Neural progenitor cell (in vitro differentiated cells): ENCODE data around the gene BLOC1S4. TPM values are rescaled to one million over a fixed set of nuclear protein-coding genes. Genes with fewer than 3 reads are reported as not detected.
A peak's percentile ranks its signal among the peaks of the same experiment; 100 is the strongest.
"Not testable (repeated sequence)": the region's sequence is repeated elsewhere in the genome, so short reads cannot be mapped to it uniquely, and the experiment has no call there.

Source experiments
- DNase-seq: peaks from one replicate; pipeline ENCODE4 v3.0.0-alpha.2; 2016; ENCODE audit warnings: low spot score
- H2AFZ ChIP-seq: fragments of 200-600 bp; sonication (generic); replicated peaks from 2 replicates; pipeline ENCODE4 v1.6.1; 2016; ENCODE audit warnings: antibody characterized with exemption
- H3F3A ChIP-seq: fragments of 200-600 bp; sonication (generic); 2 replicates; pipeline ENCODE4 v1.6.1; 2016; ENCODE audit warnings: antibody characterized with exemption, low read depth
- H3K27ac ChIP-seq: fragments of 200-600 bp; sonication (generic); 2 replicates; pipeline ENCODE4 v1.5.1; 2016; ENCODE audit warnings: mild to moderate bottlenecking
- H3K27me3 ChIP-seq: fragments of 200-600 bp; sonication (generic); 2 replicates; pipeline ENCODE4 v1.6.1; 2016; ENCODE audit warnings: mild to moderate bottlenecking, moderate library complexity
- H3K36me3 ChIP-seq: fragments of 200-600 bp; sonication (generic); 2 replicates; pipeline ENCODE4 v1.5.1; 2016
- H3K4me1 ChIP-seq: fragments of 200-600 bp; sonication (generic); 2 replicates; pipeline ENCODE4 v1.6.1; 2016; ENCODE audit warnings: mixed run types
- H3K4me2 ChIP-seq: fragments of 200-600 bp; sonication (generic); 2 replicates; pipeline ENCODE4 v1.6.1; 2016
- H3K4me3 ChIP-seq: fragments of 200-600 bp; sonication (generic); 2 replicates; pipeline ENCODE4 v1.5.1; 2016
- H3K79me2 ChIP-seq: fragments of 200-600 bp; sonication (generic); 2 replicates; pipeline ENCODE4 v1.6.1; 2016; ENCODE audit warnings: low read depth
- H3K9ac ChIP-seq: fragments of 200-600 bp; sonication (generic); 2 replicates; pipeline ENCODE4 v1.6.1; 2016
- H3K9me3 ChIP-seq: fragments of 200-600 bp; sonication (generic); 2 replicates; pipeline ENCODE4 v1.5.1; 2016; ENCODE audit warnings: low read depth
- H4K20me1 ChIP-seq: fragments of 200-600 bp; sonication (generic); 2 replicates; pipeline ENCODE4 v1.6.1; 2016; ENCODE audit warnings: low read depth
- H3K27ac Mint-ChIP-seq: 3 replicates; pipeline ENCODE4 v1.8.0; 2021; ENCODE audit warnings: mixed read lengths
- H3K27me3 Mint-ChIP-seq: 2 replicates; pipeline ENCODE4 v1.8.0; 2022; ENCODE audit warnings: low read depth, mild to moderate bottlenecking, inconsistent platforms, moderate library complexity, mixed read lengths; ENCODE audit not compliant: insufficient read depth
- H3K36me3 Mint-ChIP-seq: 3 replicates; pipeline ENCODE4 v1.8.0; 2021; ENCODE audit warnings: mixed read lengths
- H3K4me1 Mint-ChIP-seq: 3 replicates; pipeline ENCODE4 v1.8.0; 2021; ENCODE audit warnings: mixed read lengths
- H3K4me3 Mint-ChIP-seq: 3 replicates; pipeline ENCODE4 v1.8.0; 2021; ENCODE audit warnings: mild to moderate bottlenecking, moderate library complexity, mixed read lengths
- H3K9me3 Mint-ChIP-seq: 3 replicates; pipeline ENCODE4 v1.8.0; 2020; ENCODE audit warnings: mixed read lengths
- CTCF ChIP-seq: fragments of 200-600 bp; sonication (generic); IDR thresholded peaks from 2 replicates; pipeline ENCODE4 v1.5.1; 2017; ENCODE audit warnings: antibody characterized with exemption, mild to moderate bottlenecking
- EZH2 ChIP-seq: fragments of 200-600 bp; sonication (generic); IDR thresholded peaks from 2 replicates; pipeline ENCODE4 v1.6.1; 2017; ENCODE audit warnings: antibody characterized with exemption, mild to moderate bottlenecking, moderate library complexity
- EZH2phosphoT487 ChIP-seq: fragments of 200-600 bp; sonication (generic); IDR thresholded peaks from 2 replicates; pipeline ENCODE4 v1.6.1; 2017; ENCODE audit warnings: antibody characterized with exemption
- total RNA-seq: library from RNA; depleted of rRNA; stranded (reverse); fragments of >200 nt; gene quantifications from 2 replicates; pipeline ENCODE4 v1.2.3, GENCODE V29; 2015; ENCODE audit warnings: low replicate concordance

Gene BLOC1S4
- total RNA-seq, 1 donor from 2014 or later, result 10.5 TPM

GRCh38 chr4:6672131-6672530 is 43.8 kb upstream of the BLOC1S4 start:
- Histone ChIP-seq H3K4me3 (no peak overlapping the region), H3K4me1 (peaks cover 21% of the 10 kb centered on the region), H3K79me2 (peaks cover 32% of the 10 kb centered on the region), H3K27me3 (no peaks in the 10 kb centered on the region), H4K20me1 (peaks cover 28% of the 10 kb centered on the region), H3K36me3 (peaks cover 4% of the 10 kb centered on the region), H3K9me3 (no peaks in the 10 kb centered on the region), H2AFZ (no peak overlapping the region), H3K9ac (no peak overlapping the region), H3K27ac (no peak overlapping the region), H3F3A (peaks cover 4% of the 10 kb centered on the region), H3K4me2 (no peak overlapping the region)
- Mint-ChIP-seq H3K9me3 (peaks cover 3% of the 10 kb centered on the region), H3K36me3 (peaks cover 26% of the 10 kb centered on the region), H3K4me1 (peaks cover 31% of the 10 kb centered on the region), H3K4me3 (no peak overlapping the region), H3K27ac (no peak overlapping the region), H3K27me3 (peaks cover 5% of the 10 kb centered on the region)
- DNase-seq, result no peak
- TF ChIP-seq EZH2 (no peak), EZH2phosphoT487 (no peak), CTCF (no peak)

- not testable (repeated sequence) for H3K27me3 ChIP-seq, H3K4me2 ChIP-seq, H3K9me3 Mint-ChIP-seq, H3K27me3 Mint-ChIP-seq, H3K27ac ChIP-seq, H3K9me3 ChIP-seq, H3K36me3 ChIP-seq, DNase-seq, H2AFZ ChIP-seq, H3K27ac Mint-ChIP-seq, H3F3A ChIP-seq, H3K9ac ChIP-seq
- peaks cover 21% of the 10 kb centered on the region for H3K4me1 ChIP-seq
- Mint-ChIP-seq H3K4me3 (peak overlapping the region; percentile 90), H3K4me1 (peaks cover 34% of the 10 kb centered on the region), H3K36me3 (peaks cover 29% of the 10 kb centered on the region)
- peaks cover 37% of the 10 kb centered on the region for H3K79me2 ChIP-seq
- H4K20me1 ChIP-seq, result peaks cover 29% of the 10 kb centered on the region
- peak overlapping the region; percentile 83 for H3K4me3 ChIP-seq
Measured at GRCh38 chr4:6672541-6673190, 43.3 kb upstream of the BLOC1S4 start.

- Mint-ChIP-seq H3K4me1 (peaks cover 34% of the 10 kb centered on the region), H3K36me3 (peaks cover 28% of the 10 kb centered on the region), H3K4me3 (peak overlapping the region; percentile 90), H3K27ac (peak overlapping the region; percentile 99)
- Histone ChIP-seq H3K4me2 (peak overlapping the region; percentile 94), H2AFZ (peak overlapping the region; percentile 44), H3K79me2 (peaks cover 38% of the 10 kb centered on the region), H3K4me3 (peak overlapping the region; percentile 83), H3K4me1 (peaks cover 21% of the 10 kb centered on the region), H4K20me1 (peaks cover 29% of the 10 kb centered on the region)
- not testable (repeated sequence) for H3K27me3 ChIP-seq, H3K27ac ChIP-seq, H3K9me3 Mint-ChIP-seq, H3K9me3 ChIP-seq, H3K9ac ChIP-seq, H3K27me3 Mint-ChIP-seq, H3K36me3 ChIP-seq, DNase-seq, H3F3A ChIP-seq
Measured at GRCh38 chr4:6673191-6673659, 42.7 kb upstream of the BLOC1S4 start.

- peak; percentile 98 for DNase-seq
- Mint-ChIP-seq H3K4me3 (peak overlapping the region; percentile 90), H3K4me1 (peaks cover 34% of the 10 kb centered on the region), H3K9me3 (peaks cover 3% of the 10 kb centered on the region), H3K36me3 (peaks cover 32% of the 10 kb centered on the region), H3K27ac (peak overlapping the region; percentile 99), H3K27me3 (peaks cover 9% of the 10 kb centered on the region)
- Histone ChIP-seq H2AFZ (peak overlapping the region; percentile 44), H3K79me2 (peaks cover 38% of the 10 kb centered on the region), H3K4me3 (peak overlapping the region; percentile 83), H3K9me3 (no peaks in the 10 kb centered on the region), H3K27ac (no peak overlapping the region), H3K27me3 (no peaks in the 10 kb centered on the region), H3F3A (peaks cover 4% of the 10 kb centered on the region), H3K36me3 (peaks cover 4% of the 10 kb centered on the region), H3K4me1 (peaks cover 21% of the 10 kb centered on the region), H4K20me1 (peaks cover 29% of the 10 kb centered on the region), H3K4me2 (peak overlapping the region; percentile 94), H3K9ac (peak overlapping the region; percentile 50)
- TF ChIP-seq EZH2, result no peak
- TF ChIP-seq EZH2phosphoT487, result no peak
- TF ChIP-seq CTCF, result no peak
Measured at GRCh38 chr4:6673660-6674499, 42.1 kb upstream of the BLOC1S4 start.
